Colonic mucosa (tissue), 4 donors: ENCODE measurements around the gene SLC39A13. TPM values are rescaled to one million over a fixed set of nuclear protein-coding genes. Genes with fewer than 3 reads are reported as not detected.
A peak's percentile ranks its signal among the peaks of the same experiment; 100 is the strongest.

Experiments
- DNase-seq: peaks from one replicate; pipeline ENCODE4 v3.0.0-alpha.2; 2020
- H3K27ac ChIP-seq: fragments of 200-600 bp; one replicate; pipeline ENCODE4 v1.8.0; 2021
- H3K27me3 ChIP-seq: fragments of 200-600 bp; one replicate; pipeline ENCODE4 v1.8.0; 2021
- H3K36me3 ChIP-seq: fragments of 200-600 bp; one replicate; pipeline ENCODE4 v1.8.0; 2021
- H3K4me1 ChIP-seq: fragments of 200-600 bp; one replicate; pipeline ENCODE4 v1.8.0; 2021; ENCODE audit warnings: mild to moderate bottlenecking
- H3K4me3 ChIP-seq: fragments of 200-600 bp; one replicate; pipeline ENCODE4 v1.8.0; 2021
- H3K9ac ChIP-seq, 2 donors: one replicate each; pipeline ENCODE4 v1.7.0; 2013; ENCODE audit warnings: control low read depth in 2 of 2, low read depth in 2 of 2, low read length in 2 of 2
- H3K9me3 ChIP-seq: fragments of 200-600 bp; one replicate; pipeline ENCODE4 v1.8.0; 2021
- intact Hi-C: fragments of 100-400 bp; cut with DNase I; formaldehyde crosslinking; loops from one replicate; pipeline ENCODE4 v1.14.1; 2022
- total RNA-seq, 2 donors: library from RNA; stranded (reverse); fragmentation: NEBNext Ultra II Directional in 1 of 2; extraction: Animal tissue kit (Norgen Biotek cat#: 25700) in 1 of 2; gene quantifications; one replicate each; pipeline ENCODE4 v1.2.1, GENCODE V29; 2021
- TF ChIP-seq, protein P1 (sequence below): fragments of 200-600 bp; IDR thresholded peaks from one replicate; pipeline ENCODE4 v1.8.0; 2022; ENCODE audit warnings: antibody characterized with exemption, mild to moderate bottlenecking
- donor health status: healthy.
- donor health status: DM: no; HTN: no; CAD: no.
- donor health status: DM: no; HTN: no; CAD: no.

The SLC39A13 gene
- total RNA-seq, 2 donors from 2014 or later: 14.3 to 18.6 TPM

DNA sequence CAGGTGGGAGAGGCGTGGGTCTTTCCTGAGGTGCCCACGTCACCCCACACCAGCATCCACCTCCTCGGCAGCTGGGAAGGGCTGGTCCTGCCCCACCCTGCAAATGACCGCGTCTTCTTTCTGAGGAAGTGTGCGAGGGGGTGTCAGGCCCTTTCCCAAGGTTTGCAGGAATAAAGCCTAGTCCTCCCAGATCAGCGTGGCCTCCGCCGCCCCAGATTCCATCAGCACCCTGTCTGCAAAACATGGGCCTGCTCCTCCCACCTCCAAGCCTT is 14.4 kb upstream of the SLC39A13 start:
- H3K4me1 ChIP-seq: no peaks in the 10 kb centered on the region
- H3K27me3 ChIP-seq: no peaks in the 10 kb centered on the region
- H3K27ac ChIP-seq: peak overlapping the region; percentile 82
- H3K9ac ChIP-seq: peak overlapping the region in 1 of 2 donors; percentile 45
- TF ChIP-seq, protein P1, sequence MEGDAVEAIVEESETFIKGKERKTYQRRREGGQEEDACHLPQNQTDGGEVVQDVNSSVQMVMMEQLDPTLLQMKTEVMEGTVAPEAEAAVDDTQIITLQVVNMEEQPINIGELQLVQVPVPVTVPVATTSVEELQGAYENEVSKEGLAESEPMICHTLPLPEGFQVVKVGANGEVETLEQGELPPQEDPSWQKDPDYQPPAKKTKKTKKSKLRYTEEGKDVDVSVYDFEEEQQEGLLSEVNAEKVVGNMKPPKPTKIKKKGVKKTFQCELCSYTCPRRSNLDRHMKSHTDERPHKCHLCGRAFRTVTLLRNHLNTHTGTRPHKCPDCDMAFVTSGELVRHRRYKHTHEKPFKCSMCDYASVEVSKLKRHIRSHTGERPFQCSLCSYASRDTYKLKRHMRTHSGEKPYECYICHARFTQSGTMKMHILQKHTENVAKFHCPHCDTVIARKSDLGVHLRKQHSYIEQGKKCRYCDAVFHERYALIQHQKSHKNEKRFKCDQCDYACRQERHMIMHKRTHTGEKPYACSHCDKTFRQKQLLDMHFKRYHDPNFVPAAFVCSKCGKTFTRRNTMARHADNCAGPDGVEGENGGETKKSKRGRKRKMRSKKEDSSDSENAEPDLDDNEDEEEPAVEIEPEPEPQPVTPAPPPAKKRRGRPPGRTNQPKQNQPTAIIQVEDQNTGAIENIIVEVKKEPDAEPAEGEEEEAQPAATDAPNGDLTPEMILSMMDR: no peak
- H3K9me3 ChIP-seq: no peaks in the 10 kb centered on the region
- no peak for DNase-seq
- no peak overlapping the region for H3K4me3 ChIP-seq
- intact Hi-C loops: no loop called here
- no peaks in the 10 kb centered on the region for H3K36me3 ChIP-seq

DNA sequence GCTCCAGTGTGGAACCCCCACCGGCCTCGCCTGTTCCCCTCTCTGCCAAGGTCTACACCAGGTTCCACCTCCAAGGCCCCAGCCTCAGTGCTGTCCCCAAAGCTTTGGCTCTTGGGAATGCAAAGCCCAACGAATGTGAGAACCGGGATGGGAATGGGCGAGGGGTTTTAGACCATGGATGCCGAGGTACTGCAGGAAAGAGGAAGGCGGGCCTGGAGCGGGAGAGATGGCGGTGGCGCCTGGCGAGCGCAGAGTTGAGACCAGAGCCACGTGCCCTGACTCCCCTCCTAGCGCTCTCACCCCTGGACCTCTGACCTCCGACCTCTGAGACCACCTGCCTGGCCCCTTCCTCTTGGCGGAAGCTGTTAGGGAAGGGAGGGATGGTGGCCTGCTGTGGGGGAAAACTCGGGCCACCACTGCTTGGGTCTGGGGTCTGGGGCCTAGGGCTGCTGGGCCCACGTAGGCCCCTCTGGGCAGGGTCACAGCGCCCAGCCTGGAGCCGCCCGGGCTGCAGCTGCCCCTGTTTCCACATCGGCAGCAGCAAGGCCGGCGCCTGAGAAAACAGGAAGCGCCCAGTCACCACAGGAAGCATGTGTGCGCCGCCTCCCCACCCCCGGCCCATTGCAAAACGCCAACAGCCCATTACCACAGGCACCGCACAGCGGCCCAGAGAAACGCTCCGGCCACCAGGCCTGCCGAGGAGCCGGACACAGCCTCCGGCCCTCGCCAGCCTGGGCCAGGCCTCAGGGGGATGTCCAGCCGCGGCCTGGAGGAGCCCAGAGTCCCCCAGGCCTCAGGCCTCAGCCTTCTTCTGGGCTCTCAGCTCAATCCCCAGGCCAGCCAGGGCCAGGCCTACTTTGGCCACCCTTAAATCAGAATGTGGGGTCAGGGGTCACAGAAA is 13.8 kb upstream of the SLC39A13 start:
- DNase-seq: no peak

DNA sequence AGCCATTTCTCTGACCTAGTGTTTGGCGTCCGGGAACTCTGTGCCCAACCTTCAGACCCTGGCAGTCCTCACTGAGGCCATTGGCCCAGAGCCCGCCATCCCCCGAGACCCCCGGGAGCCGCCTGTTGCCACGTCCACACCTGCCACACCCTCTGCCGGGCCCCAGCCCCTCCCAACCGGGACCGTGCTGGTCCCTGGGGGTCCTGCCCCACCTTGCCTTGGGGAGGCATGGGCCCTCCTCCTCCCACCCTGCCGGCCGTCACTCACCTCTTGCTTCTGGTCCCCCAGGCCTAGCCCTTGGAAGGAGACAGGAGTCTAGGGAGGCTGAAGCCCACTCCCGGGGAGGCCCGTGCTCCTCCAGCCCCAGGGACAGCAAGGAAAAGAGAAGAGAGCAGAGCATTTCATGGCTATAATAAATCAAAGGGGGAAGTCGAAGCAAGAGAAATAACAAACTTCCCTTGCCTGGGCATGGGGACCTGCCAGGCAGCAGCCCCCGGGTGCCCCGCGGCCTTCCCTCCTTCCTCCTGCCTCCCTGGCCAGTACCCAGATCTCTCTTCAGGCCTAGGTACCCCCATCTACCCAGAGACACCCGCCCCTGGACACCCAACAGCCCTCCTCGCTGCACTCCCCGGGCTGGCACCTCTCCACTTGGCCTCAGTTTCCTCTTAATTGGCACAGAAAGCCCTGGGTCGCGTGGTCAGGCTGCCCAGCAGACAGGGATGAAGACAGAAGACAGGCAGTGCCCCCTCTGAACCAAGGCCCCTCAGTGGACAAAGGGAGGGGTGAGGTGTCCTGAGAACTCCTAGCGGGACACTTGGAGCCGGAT is 13.0 kb upstream of the SLC39A13 start:
- H3K9ac ChIP-seq: peak overlapping the region; percentile 21 to 78
- H3K4me1 ChIP-seq: no peaks in the 10 kb centered on the region
- H3K36me3 ChIP-seq: no peaks in the 10 kb centered on the region
- no peaks in the 10 kb centered on the region for H3K27me3 ChIP-seq
- TF ChIP-seq, protein P1: no peak
- peak overlapping the region; percentile 6 for H3K4me3 ChIP-seq
- H3K27ac ChIP-seq: peak overlapping the region; percentile 82
- DNase-seq: no peak
- intact Hi-C loops: no loop called here
- no peaks in the 10 kb centered on the region for H3K9me3 ChIP-seq

More for the DNA sequence above, 13.8 kb upstream of the SLC39A13 start:
- Histone ChIP-seq H3K27ac (peak overlapping the region; percentile 82), H3K27me3 (no peaks in the 10 kb centered on the region), H3K9me3 (no peaks in the 10 kb centered on the region), H3K9ac (peak overlapping the region; percentile 21 to 78), H3K4me3 (peak overlapping the region; percentile 6), H3K4me1 (no peaks in the 10 kb centered on the region), H3K36me3 (no peaks in the 10 kb centered on the region)
- TF ChIP-seq, protein P1: no peak
- intact Hi-C loops: no loop called here

DNA sequence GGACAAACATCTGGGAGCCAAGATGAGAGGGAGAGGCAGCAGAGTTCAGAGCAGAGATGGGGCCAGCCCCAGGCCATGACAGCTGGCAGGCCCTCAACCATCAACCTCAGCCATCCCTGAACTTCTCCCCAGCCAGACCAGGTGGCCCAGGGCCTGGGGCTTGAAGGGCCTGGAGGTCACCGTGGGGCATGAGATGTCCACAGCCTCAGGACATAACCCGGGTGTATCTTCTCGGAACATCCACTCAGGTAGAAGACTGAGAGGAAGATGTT is 12.4 kb upstream of the SLC39A13 start:
- TF ChIP-seq, protein P1: no peak
- peaks cover 5% of the 10 kb centered on the region for H3K4me1 ChIP-seq

GRCh38 chr11:47398011-47398410 is 10.4 kb upstream of the SLC39A13 start:
- Histone ChIP-seq H3K9ac (no peak overlapping the region), H3K9me3 (no peaks in the 10 kb centered on the region), H3K36me3 (no peaks in the 10 kb centered on the region), H3K27me3 (no peaks in the 10 kb centered on the region), H3K4me3 (no peak overlapping the region), H3K27ac (no peak overlapping the region), H3K4me1 (peaks cover 5% of the 10 kb centered on the region)
- TF ChIP-seq, protein P1: no peak
- intact Hi-C loops: no loop called here
- no peak for DNase-seq

More for the DNA sequence above, 12.4 kb upstream of the SLC39A13 start:
- intact Hi-C loops: no loop called here
- H3K27ac ChIP-seq: no peak overlapping the region
- no peak for DNase-seq
- H3K9ac ChIP-seq: peak overlapping the region in 1 of 2 donors; percentile 78
- H3K27me3 ChIP-seq: no peaks in the 10 kb centered on the region
- no peaks in the 10 kb centered on the region for H3K9me3 ChIP-seq
- no peaks in the 10 kb centered on the region for H3K36me3 ChIP-seq
- H3K4me3 ChIP-seq: no peak overlapping the region
